Fibroblast of the aortic adventitia (primary cell): ENCODE measurements around the gene SLF2. TPM values are rescaled to one million over a fixed set of nuclear protein-coding genes. Genes with fewer than 3 reads are reported as not detected.

Experiments
- DNase-seq: peaks from one replicate; pipeline ENCODE4 v3.0.0-alpha.2; 2010; ENCODE audit warnings: low read depth
- H3K4me3 ChIP-seq: 2 replicates; pipeline ENCODE4 v1.5.1; 2011; ENCODE audit warnings: low read depth, mild to moderate bottlenecking, control low read depth, low read length, moderate library complexity
- CTCF ChIP-seq: IDR thresholded peaks from 2 replicates; pipeline ENCODE4 v1.5.1; 2011; ENCODE audit warnings: mild to moderate bottlenecking, low read length, control low read depth, inconsistent platforms; ENCODE audit not compliant: insufficient read depth
- total RNA-seq: library from RNA; depleted of rRNA; stranded (reverse); fragments of >200 nt; gene quantifications from 2 replicates; pipeline ENCODE4 v1.2.3, GENCODE V29; 2012; ENCODE audit warnings: low replicate concordance

The SLF2 gene
- total RNA-seq, 1 donor: 62.8 TPM

- H3K4me3 ChIP-seq: no peak overlapping the region
- DNase-seq: no peak
- no peak for TF ChIP-seq CTCF
These were observed 36.2 kb downstream of the SLF2 start for GRCh38 chr10:100948916-100949315.

- no peak for DNase-seq
- no peak for TF ChIP-seq CTCF
- no peak overlapping the region for H3K4me3 ChIP-seq
These were observed 47.5 kb downstream of the SLF2 start for GRCh38 chr10:100960251-100960650.

GRCh38 chr10:100962351-100963080 lies 49.8 kb downstream of the SLF2 start:
- TF ChIP-seq CTCF: no peak
- H3K4me3 ChIP-seq: no peak overlapping the region
- no peak for DNase-seq

- no peak for DNase-seq
- H3K4me3 ChIP-seq: no peak overlapping the region
- no peak for TF ChIP-seq CTCF
These were observed 51.1 kb downstream of the SLF2 start for GRCh38 chr10:100963826-100964225.

GRCh38 chr10:100965820-100966219 lies 53.1 kb downstream of the SLF2 start:
- TF ChIP-seq CTCF: no peak
- no peak overlapping the region for H3K4me3 ChIP-seq

GRCh38 chr10:100966887-100967286 lies 54.1 kb downstream of the SLF2 start:
- H3K4me3 ChIP-seq: no peak overlapping the region
- no peak for DNase-seq
- TF ChIP-seq CTCF: no peak

More at GRCh38 chr10:100965820-100966219, 53.1 kb downstream of the SLF2 start:
- no peak for DNase-seq

GRCh38 chr10:100967332-100967731 lies 54.6 kb downstream of the SLF2 start:
- H3K4me3 ChIP-seq: no peak overlapping the region
- no peak for DNase-seq
- no peak for TF ChIP-seq CTCF
